Type B pancreatic cell (in vitro differentiated cells): ENCODE data around the gene ST6GALNAC2. TPM values are rescaled to one million over a fixed set of nuclear protein-coding genes. Genes with fewer than 3 reads are reported as not detected.

Source experiments
- DNase-seq: peaks from one replicate; pipeline ENCODE4 v3.0.0; 2021; ENCODE audit warnings: mixed read lengths; ENCODE audit not compliant: unreplicated experiment; ENCODE audit errors: extremely low spot score
- H3K27ac Mint-ChIP-seq: 2 replicates; pipeline ENCODE4 v1.8.0; 2021; ENCODE audit warnings: mild to moderate bottlenecking, mixed read lengths
- H3K27me3 Mint-ChIP-seq: 2 replicates; pipeline ENCODE4 v1.8.0; 2021; ENCODE audit warnings: mixed read lengths
- H3K36me3 Mint-ChIP-seq: 2 replicates; pipeline ENCODE4 v1.8.0; 2021; ENCODE audit warnings: mixed read lengths
- H3K4me1 Mint-ChIP-seq: one replicate; pipeline ENCODE4 v1.8.0; 2021; ENCODE audit warnings: mixed read lengths; ENCODE audit not compliant: unreplicated experiment
- H3K4me3 Mint-ChIP-seq: 2 replicates; pipeline ENCODE4 v1.8.0; 2021; ENCODE audit warnings: mild to moderate bottlenecking, mixed read lengths
- H3K9me3 Mint-ChIP-seq: 2 replicates; pipeline ENCODE4 v1.8.0; 2021; ENCODE audit warnings: mixed read lengths
- CTCF ChIP-seq: fragments of 200-600 bp; sonication (generic); conservative IDR thresholded peaks from 2 replicates; pipeline ENCODE4 v1.5.0; 2021; ENCODE audit warnings: antibody characterized with exemption, mild to moderate bottlenecking
- total RNA-seq: library from RNA; stranded (reverse); gene quantifications from 2 replicates; pipeline ENCODE4 v1.2.1, GENCODE V29; 2021; ENCODE audit warnings: low replicate concordance

ST6GALNAC2 gene
- total RNA-seq, 1 donor from 2014 or later, result 4.3 TPM

GRCh38 chr17:76597156-76598003 is 11.7 kb upstream of the ST6GALNAC2 start:
- H3K9me3 Mint-ChIP-seq, result peaks cover 7% of the 10 kb centered on the region
- no peak overlapping the region for H3K4me3 Mint-ChIP-seq
- no peak for DNase-seq
- H3K36me3 Mint-ChIP-seq, result no peaks in the 10 kb centered on the region
- H3K27ac Mint-ChIP-seq, result no peak overlapping the region
- H3K27me3 Mint-ChIP-seq, result no peaks in the 10 kb centered on the region
- H3K4me1 Mint-ChIP-seq, result peaks cover 31% of the 10 kb centered on the region
- no peak for TF ChIP-seq CTCF

- Mint-ChIP-seq H3K27me3 (peaks cover under 1% of the 10 kb centered on the region), H3K4me1 (peaks cover 21% of the 10 kb centered on the region), H3K4me3 (no peak overlapping the region), H3K27ac (no peak overlapping the region), H3K9me3 (no peaks in the 10 kb centered on the region), H3K36me3 (no peaks in the 10 kb centered on the region)
- no peak for TF ChIP-seq CTCF
- no peak for DNase-seq
These were observed 9.0 kb upstream of the ST6GALNAC2 start for GRCh38 chr17:76594690-76595089.

- no peak for DNase-seq
- no peak overlapping the region for H3K4me3 Mint-ChIP-seq
- TF ChIP-seq CTCF, result no peak
- no peaks in the 10 kb centered on the region for H3K36me3 Mint-ChIP-seq
- H3K27me3 Mint-ChIP-seq, result peaks cover 6% of the 10 kb centered on the region
- H3K9me3 Mint-ChIP-seq, result no peaks in the 10 kb centered on the region
- no peak overlapping the region for H3K27ac Mint-ChIP-seq
- peaks cover 25% of the 10 kb centered on the region for H3K4me1 Mint-ChIP-seq
These were observed 8.3 kb upstream of the ST6GALNAC2 start for GRCh38 chr17:76593959-76594358.

GRCh38 chr17:76593384-76593826 is 7.7 kb upstream of the ST6GALNAC2 start:
- peak; percentile 18 for TF ChIP-seq CTCF
- no peaks in the 10 kb centered on the region for H3K9me3 Mint-ChIP-seq
- peaks cover 9% of the 10 kb centered on the region for H3K27me3 Mint-ChIP-seq
- H3K4me1 Mint-ChIP-seq, result peaks cover 25% of the 10 kb centered on the region
- H3K27ac Mint-ChIP-seq, result no peak overlapping the region
- H3K4me3 Mint-ChIP-seq, result no peak overlapping the region
- H3K36me3 Mint-ChIP-seq, result peaks cover 4% of the 10 kb centered on the region
- DNase-seq, result no peak

- Mint-ChIP-seq H3K27me3 (peaks cover 45% of the 10 kb centered on the region), H3K9me3 (no peaks in the 10 kb centered on the region), H3K4me1 (peaks cover 23% of the 10 kb centered on the region), H3K4me3 (peak overlapping the region; percentile 38), H3K27ac (peak overlapping the region; percentile 35), H3K36me3 (peaks cover 6% of the 10 kb centered on the region)
- no peak for DNase-seq
- no peak for TF ChIP-seq CTCF
These were observed 2.5 kb upstream of the ST6GALNAC2 start for GRCh38 chr17:76588182-76588581.
